ENCODE data around the gene RPS25.
"Not testable (repeated sequence)": the region's sequence is repeated elsewhere in the genome, so short reads cannot be mapped to it uniquely, and the experiment has no call there.

Gene RPS25

GRCh38 chr11:119038884-119039283, 20.7 kb upstream of the RPS25 start:
- no peak for DNase-seq

DNA sequence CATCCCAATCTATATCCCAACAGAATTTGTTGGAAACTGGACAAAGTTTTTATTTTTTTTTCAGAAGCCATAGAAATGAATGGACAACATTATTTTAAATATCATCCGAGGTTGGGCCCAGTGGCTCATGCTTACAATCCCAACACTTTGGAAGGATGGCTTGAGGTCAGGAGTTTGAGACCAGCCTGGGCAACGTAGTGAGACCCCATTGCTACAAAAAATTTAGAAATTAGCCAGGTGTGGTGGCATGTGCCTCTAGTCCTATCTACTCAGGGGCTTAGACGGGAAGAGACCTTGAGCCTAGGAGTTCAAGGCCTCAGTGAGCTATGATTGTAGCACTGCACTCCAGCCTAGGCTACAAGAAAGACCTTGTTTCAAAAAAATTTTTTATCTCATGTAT, 16.7 kb upstream of the RPS25 start:
- DNase-seq = no peak

GRCh38 chr11:119033421-119033820, 15.3 kb upstream of the RPS25 start:
- DNase-seq = not testable (repeated sequence)

DNA sequence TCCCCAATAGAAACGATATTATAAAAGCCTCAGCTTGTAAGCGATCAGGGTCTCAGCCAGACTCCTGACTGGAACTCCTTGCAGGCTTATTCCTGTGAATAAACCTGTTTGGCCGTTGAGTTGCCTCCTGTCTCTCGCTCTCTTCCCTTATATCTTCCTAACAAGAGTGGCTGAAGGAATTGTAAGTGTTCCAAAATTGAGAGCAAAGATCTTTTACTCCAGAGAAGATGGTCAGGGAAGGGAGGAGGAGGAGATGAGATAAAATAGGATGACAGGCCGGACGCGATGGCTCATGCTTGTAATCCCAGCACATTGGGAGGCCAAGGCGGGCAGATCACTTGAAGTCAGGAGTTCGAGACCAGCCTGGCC, 13.8 kb upstream of the RPS25 start:
- no peak for DNase-seq

- DNase-seq = peak; percentile 100
Observed at GRCh38 chr11:119030329-119031047, 12.3 kb upstream of the RPS25 start, which contains the start of gene SLC37A4. Gene SLC37A4, minus strand, starts transcription at chr11:119030877.

- DNase-seq = peak; percentile 80
Observed at GRCh38 chr11:119030029-119030328, 11.8 kb upstream of the RPS25 start.

- DNase-seq = no peak
Observed at GRCh38 chr11:119029340-119030028, 11.3 kb upstream of the RPS25 start.

DNA sequence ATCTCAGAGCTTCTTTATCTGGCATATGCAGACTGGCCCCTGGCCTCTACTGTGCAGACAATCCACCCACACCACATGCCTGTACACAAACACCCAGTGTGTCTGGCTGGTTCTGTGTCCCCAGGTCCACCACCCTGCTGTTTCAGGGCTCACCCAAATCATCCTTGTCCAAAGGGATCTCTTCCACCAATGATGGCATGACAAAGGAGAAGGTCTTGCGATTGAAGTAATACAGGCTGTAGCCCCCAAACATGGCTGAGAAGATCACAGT, 10.9 kb upstream of the RPS25 start:
- DNase-seq = peak; percentile 53

DNA sequence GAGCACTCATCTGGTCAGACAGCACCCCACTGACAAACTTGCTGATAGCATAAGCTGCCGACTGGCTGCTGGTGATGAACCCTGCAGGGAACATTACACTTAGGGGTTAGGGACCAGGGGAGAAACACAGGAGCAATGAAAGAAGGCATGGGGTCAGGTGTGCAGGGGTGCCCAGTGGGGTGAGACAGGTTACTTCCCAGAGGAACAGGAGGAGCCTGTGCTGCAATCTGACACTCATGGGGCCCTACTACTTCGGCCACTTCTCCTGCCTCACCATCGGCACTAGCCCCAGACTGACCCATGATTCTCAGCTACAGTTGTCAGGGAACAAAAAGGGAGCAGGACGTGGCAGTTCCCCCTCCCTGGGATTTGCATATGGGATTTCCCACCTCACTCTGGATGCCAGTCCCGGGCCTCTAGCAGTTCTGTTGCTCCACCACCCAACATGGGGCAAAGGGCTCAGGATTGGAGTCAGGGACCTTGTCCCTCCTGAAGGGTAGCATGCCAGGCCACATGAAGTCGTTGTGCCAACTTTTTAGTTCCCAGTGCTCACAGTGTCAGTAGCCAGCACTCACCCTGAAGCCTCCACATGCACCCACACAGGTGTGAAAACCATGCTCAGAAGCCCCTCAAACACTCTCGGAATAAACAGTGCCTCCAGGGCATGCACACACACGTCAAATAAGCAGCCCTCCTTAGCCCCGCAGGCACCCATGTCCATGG, 10.4 kb upstream of the RPS25 start:
- DNase-seq = peak; percentile 53

DNA sequence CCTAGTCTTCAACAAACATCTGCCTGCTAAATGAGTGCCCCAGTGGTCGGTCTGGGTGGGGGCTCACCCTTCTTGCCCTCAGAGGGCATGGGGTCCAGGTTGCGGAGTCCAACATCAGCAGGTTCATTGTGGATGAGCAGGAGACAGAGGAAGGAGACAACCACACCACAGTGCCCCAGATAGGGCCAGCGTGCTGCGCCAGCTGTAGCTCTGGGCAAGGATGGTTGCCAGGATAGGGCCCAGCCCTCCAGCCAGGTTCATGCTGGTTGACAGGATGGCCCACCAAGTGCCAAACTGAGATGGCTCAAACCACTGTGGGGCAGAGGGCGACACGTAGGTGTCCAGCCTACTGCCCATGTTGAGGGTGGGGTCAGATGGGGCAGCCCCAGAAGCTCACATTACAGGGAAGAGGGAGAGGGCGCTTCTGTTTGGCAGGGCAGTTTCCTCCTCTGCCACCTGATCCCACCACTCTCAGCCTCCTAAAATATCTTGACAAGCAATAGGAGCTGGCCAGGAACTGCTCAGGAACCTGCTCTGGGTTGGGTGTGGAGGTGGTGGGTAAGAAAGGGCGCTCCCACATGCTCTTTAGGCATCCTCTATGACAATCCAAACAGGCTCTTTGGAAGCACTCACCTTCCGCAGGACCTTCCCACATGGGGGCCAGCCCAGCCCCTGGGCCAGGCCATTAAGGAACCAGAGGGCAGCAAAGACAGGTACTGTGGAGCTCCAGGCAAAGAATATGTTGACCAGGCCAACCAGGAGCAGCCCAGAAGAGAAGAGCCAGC, 9.6 kb upstream of the RPS25 start:
- DNase-seq = no peak

- DNase-seq = no peak
Observed at GRCh38 chr11:119026970-119027369, 8.8 kb upstream of the RPS25 start.

DNA sequence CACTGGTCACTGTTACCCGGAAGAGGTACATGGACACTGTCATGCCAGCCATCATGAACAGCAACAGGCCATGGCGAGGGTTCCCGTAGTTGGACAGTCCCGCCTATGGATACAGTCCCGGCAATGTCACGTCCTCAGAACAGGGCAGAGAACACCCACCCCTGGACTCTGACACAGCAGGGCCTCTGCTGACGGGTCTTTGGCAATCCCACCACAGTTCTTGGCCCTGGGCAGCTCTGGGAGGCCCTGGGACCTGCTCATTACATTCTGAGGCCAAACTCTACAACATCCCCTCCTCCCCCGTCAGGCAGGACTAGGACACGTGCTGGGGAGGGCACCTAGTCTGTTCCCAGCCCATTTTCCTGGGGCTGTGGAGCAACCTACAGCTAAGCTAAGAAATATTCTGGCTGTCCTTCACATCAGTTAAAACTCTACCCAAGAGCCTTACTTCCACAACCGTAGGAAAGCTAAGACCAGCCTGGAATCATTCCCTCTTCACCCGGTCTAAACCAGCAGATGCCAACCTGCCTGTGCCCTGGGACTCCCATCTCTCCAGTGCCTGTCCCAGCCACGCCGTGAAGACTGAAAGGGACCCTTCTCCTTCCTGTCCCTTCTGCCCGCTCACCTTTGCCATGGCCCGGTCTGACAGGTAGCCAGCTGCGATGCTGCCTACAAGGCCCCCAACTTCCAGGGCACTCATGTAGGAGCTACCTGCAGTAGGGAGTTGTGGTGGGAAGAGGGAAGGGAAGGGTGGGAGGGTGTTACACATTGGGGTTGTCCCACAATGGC, 8.0 kb upstream of the RPS25 start:
- DNase-seq = no peak

- DNase-seq = no peak
Observed at GRCh38 chr11:119025541-119025940, 7.4 kb upstream of the RPS25 start.

DNA sequence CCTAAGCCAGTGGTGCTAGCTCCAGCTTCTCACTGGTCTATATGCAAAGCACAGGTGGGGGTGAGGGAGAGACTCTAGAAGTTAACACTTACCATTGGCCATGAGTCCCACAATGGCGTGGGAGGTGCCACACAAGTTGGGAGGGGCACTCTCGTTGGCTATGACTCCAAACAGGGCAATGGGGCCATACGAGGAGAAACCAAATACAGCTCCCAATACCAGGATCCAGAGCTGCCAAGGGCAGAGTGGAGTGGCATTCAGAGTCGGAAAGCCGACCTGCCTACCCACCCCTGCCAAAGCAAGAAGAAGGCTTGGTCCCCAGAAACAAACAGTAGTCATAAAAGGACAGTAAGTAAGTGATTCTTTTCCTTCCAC, 6.9 kb upstream of the RPS25 start:
- peak; percentile 55 for DNase-seq

- DNase-seq = no peak
Observed at GRCh38 chr11:119024430-119025098, 6.4 kb upstream of the RPS25 start.

- DNase-seq = no peak
Observed at GRCh38 chr11:119023741-119024140, 5.6 kb upstream of the RPS25 start.

DNA sequence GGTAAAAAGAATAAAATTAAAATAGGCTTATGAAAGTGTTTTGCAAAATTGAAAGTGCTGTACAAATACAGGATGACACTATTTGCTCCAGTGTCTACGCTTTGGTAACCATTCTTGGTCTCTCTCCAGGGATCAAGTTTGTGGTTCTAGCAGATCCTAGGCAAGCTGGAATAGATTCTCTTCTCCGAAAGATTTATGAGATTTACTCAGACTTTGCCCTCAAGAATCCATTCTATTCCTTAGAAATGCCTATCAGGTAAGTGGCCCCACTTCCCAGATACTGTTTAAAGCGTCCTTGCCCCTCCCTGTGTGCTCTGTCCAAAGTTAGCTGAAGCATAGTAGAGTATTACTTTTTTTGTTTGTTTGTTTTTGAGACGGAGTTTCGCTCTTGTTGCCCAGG, 3.5 kb upstream of the RPS25 start:
- DNase-seq = no peak

DNA sequence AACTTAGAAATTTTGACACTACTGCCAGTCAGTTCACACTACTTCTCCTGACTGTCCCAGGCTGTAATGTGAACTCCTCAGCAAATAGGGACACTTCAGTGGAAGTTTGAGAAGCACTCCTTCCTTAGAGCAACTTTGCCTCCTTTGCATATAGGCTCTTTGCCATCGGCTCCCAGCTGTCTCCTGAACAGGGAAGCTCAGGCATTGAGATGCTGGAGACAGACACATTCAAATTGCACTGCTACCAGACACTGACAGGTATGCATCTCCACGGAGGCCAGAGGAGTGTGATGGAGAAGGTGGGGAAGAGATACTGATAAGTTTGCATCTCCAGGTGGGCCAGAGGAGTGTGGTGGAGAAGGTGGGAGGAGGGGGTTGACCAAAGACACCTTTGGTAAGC, 1.9 kb upstream of the RPS25 start:
- no peak for DNase-seq

- DNase-seq = not testable (repeated sequence)
Observed at GRCh38 chr11:119017377-119017776, 766 bp downstream of the RPS25 start.

DNA sequence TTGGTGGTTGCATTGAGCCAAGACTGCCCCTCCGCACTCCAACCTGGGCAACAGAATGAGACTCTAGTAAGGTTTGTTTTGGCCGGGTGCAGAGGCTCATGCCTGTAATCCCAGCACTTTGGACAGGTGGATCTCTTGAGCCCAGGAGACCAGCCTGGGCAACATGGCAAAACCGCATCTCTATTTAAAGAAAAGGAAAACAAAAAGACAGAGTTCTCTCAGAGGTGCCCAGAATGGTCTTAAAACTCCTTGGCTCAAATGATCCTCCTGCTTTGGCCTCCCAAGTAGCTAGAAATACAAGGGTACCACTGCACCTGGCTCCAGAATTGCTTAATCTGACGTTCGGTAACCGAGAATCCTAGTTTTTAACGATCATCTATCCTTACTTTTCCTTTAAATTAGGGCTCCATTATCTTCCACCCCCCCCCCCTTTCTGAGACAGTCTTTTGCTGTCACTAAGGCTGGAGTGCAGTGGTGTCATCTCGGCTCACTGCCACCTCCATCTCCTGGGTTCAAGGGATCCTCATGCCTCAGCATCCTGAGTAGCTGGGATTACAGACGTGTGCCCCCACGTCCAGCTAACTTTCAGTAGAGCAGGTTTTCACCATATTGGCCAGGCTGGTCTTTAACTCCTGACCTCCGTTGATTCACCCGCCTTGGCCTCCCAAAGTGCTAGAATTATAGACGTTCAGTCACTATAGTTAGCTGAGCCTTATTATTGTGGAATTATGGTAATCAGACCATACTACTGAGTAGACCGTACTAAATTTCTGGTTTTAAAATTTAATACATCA, 1.7 kb downstream of the RPS25 start:
- no peak for DNase-seq

DNA sequence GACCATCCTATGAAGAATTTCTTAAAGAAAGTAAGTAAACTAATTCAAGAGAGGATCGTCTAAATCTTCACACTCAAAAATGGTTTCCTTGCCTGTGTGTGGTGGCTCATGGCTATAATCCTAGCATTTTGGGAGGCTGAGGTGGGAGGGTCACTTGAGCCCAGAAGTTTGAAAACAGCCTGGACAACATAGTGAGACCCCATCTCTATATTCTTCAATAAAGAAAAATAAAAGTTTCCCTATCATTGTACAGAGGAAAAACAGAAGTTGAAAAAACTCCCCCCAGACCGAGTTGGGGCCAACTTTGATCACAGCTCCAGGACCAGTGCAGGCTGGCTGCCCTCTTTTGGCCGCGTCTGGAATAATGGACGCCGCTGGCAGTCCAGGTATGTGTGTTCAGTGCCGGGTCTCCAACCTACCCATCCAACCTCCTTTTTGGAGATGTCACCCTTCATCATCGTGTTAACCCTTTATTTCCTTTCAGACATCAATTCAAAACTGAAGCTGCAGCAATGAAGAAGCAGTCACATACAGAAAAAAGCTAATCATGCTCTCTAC, 3.0 kb downstream of the RPS25 start:
- no peak for DNase-seq

Data from activated CD8-positive, alpha-beta memory T cell treated with anti-CD3 and anti-CD28 coated beads for 24 hours (primary cell).